Measurements from ENCODE around the gene ATP9A. TPM values are rescaled to one million over a fixed set of nuclear protein-coding genes. Genes with fewer than 3 reads are reported as not detected.

ATP9A gene
- total and polyA plus RNA-seq, 10 of the 15 experiments (the other 5 are each of a cell fraction or from before 2014, with no cell fraction given) = 0.03 to 0.81 (median 0.14) TPM

DNA sequence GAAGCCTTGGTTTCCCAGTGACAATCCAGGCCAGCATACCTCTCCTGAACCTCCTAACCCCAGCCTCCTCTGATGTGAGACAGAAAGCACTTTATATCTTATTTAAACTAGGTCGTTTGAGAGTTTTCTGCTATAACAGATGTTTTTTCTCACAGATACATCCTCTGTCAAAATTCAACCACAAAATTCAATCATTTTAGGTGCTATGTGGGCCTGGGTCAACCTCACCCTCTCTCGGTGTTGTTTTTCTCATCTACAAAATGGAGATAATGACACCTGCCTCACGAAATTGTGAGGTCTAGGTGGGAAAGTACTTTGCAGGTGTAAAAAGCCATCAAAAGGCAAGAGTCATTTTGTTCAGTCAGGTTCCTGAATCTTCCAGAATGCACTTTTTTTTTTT, 179.4 kb downstream of the ATP9A start (continued):
- TF ChIP-seq, protein P1, sequence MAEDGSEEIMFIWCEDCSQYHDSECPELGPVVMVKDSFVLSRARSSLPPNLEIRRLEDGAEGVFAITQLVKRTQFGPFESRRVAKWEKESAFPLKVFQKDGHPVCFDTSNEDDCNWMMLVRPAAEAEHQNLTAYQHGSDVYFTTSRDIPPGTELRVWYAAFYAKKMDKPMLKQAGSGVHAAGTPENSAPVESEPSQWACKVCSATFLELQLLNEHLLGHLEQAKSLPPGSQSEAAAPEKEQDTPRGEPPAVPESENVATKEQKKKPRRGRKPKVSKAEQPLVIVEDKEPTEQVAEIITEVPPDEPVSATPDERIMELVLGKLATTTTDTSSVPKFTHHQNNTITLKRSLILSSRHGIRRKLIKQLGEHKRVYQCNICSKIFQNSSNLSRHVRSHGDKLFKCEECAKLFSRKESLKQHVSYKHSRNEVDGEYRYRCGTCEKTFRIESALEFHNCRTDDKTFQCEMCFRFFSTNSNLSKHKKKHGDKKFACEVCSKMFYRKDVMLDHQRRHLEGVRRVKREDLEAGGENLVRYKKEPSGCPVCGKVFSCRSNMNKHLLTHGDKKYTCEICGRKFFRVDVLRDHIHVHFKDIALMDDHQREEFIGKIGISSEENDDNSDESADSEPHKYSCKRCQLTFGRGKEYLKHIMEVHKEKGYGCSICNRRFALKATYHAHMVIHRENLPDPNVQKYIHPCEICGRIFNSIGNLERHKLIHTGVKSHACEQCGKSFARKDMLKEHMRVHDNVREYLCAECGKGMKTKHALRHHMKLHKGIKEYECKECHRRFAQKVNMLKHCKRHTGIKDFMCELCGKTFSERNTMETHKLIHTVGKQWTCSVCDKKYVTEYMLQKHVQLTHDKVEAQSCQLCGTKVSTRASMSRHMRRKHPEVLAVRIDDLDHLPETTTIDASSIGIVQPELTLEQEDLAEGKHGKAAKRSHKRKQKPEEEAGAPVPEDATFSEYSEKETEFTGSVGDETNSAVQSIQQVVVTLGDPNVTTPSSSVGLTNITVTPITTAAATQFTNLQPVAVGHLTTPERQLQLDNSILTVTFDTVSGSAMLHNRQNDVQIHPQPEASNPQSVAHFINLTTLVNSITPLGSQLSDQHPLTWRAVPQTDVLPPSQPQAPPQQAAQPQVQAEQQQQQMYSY (CRISPR knock-in tag; IDR thresholded peaks at IDR 0.05) = no peak
- no peak for TF ChIP-seq SPI1 (IDR thresholded peaks at IDR 0.05; ENCODE audit: borderline replicate concordance, insufficient read depth, low read depth, low read length)
- no peak for TF ChIP-seq MTA2 (IDR thresholded peaks at IDR 0.05; ENCODE audit: low read depth)
- TF ChIP-seq, protein P2, sequence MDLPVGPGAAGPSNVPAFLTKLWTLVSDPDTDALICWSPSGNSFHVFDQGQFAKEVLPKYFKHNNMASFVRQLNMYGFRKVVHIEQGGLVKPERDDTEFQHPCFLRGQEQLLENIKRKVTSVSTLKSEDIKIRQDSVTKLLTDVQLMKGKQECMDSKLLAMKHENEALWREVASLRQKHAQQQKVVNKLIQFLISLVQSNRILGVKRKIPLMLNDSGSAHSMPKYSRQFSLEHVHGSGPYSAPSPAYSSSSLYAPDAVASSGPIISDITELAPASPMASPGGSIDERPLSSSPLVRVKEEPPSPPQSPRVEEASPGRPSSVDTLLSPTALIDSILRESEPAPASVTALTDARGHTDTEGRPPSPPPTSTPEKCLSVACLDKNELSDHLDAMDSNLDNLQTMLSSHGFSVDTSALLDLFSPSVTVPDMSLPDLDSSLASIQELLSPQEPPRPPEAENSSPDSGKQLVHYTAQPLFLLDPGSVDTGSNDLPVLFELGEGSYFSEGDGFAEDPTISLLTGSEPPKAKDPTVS (IDR thresholded peaks at IDR 0.05; ENCODE audit: low read depth, low read length) = no peak
- TF ChIP-seq ZNF24 (IDR thresholded peaks at IDR 0.05) = no peak
- TF ChIP-seq, protein P3, sequence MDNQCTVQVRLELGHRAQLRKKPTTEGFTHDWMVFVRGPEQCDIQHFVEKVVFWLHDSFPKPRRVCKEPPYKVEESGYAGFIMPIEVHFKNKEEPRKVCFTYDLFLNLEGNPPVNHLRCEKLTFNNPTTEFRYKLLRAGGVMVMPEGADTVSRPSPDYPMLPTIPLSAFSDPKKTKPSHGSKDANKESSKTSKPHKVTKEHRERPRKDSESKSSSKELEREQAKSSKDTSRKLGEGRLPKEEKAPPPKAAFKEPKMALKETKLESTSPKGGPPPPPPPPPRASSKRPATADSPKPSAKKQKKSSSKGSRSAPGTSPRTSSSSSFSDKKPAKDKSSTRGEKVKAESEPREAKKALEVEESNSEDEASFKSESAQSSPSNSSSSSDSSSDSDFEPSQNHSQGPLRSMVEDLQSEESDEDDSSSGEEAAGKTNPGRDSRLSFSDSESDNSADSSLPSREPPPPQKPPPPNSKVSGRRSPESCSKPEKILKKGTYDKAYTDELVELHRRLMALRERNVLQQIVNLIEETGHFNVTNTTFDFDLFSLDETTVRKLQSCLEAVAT (IDR thresholded peaks at IDR 0.05) = no peak
- TF ChIP-seq BRCA1 (IDR thresholded peaks at IDR 0.05; ENCODE audit: low read depth, low read length) = no peak
- TF ChIP-seq, protein P4, sequence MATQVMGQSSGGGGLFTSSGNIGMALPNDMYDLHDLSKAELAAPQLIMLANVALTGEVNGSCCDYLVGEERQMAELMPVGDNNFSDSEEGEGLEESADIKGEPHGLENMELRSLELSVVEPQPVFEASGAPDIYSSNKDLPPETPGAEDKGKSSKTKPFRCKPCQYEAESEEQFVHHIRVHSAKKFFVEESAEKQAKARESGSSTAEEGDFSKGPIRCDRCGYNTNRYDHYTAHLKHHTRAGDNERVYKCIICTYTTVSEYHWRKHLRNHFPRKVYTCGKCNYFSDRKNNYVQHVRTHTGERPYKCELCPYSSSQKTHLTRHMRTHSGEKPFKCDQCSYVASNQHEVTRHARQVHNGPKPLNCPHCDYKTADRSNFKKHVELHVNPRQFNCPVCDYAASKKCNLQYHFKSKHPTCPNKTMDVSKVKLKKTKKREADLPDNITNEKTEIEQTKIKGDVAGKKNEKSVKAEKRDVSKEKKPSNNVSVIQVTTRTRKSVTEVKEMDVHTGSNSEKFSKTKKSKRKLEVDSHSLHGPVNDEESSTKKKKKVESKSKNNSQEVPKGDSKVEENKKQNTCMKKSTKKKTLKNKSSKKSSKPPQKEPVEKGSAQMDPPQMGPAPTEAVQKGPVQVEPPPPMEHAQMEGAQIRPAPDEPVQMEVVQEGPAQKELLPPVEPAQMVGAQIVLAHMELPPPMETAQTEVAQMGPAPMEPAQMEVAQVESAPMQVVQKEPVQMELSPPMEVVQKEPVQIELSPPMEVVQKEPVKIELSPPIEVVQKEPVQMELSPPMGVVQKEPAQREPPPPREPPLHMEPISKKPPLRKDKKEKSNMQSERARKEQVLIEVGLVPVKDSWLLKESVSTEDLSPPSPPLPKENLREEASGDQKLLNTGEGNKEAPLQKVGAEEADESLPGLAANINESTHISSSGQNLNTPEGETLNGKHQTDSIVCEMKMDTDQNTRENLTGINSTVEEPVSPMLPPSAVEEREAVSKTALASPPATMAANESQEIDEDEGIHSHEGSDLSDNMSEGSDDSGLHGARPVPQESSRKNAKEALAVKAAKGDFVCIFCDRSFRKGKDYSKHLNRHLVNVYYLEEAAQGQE (IDR thresholded peaks at IDR 0.05; ENCODE audit: low read depth, low read length) = no peak
- TF ChIP-seq, protein P5, sequence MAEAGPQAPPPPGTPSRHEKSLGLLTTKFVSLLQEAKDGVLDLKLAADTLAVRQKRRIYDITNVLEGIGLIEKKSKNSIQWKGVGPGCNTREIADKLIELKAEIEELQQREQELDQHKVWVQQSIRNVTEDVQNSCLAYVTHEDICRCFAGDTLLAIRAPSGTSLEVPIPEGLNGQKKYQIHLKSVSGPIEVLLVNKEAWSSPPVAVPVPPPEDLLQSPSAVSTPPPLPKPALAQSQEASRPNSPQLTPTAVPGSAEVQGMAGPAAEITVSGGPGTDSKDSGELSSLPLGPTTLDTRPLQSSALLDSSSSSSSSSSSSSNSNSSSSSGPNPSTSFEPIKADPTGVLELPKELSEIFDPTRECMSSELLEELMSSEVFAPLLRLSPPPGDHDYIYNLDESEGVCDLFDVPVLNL (IDR thresholded peaks at IDR 0.05; ENCODE audit: low read depth, low read length) = no peak
- TF ChIP-seq NFIC (IDR thresholded peaks at IDR 0.05; ENCODE audit: low read depth, low read length) = no peak
- no peak for TF ChIP-seq KAT2A (conservative IDR thresholded peaks at IDR 0.05; ENCODE audit: control insufficient read depth, low read depth, low read length)

All from GM12878 (cell line).